ENCODE measurements around the gene KCNRG.
"Not testable (repeated sequence)": the region's sequence is repeated elsewhere in the genome, so short reads cannot be mapped to it uniquely, and the experiment has no call there.

KCNRG gene, protein sequence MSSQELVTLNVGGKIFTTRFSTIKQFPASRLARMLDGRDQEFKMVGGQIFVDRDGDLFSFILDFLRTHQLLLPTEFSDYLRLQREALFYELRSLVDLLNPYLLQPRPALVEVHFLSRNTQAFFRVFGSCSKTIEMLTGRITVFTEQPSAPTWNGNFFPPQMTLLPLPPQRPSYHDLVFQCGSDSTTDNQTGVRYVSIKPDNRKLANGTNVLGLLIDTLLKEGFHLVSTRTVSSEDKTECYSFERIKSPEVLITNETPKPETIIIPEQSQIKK

DNA sequence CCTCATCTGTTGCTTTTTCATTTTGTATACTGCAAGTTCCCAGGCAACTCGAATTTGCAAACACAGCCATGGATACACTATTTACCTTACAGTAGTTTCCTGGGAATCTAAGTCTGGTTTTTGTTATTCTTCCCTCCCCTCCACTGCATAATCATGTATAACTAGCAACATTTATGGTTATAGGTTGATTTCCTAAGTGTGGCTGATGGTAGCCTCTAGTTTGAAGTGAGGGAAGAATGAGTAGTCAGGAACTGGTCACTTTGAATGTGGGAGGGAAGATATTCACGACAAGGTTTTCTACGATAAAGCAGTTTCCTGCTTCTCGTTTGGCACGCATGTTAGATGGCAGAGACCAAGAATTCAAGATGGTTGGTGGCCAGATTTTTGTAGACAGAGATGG lies at the start of gene KCNRG:
TSS of gene KCNRG (plus strand) at position 187 of the 400 bp plus-strand sequence. CDS start at position 237, 50 bp downstream.
- no peak for DNase-seq

DNA sequence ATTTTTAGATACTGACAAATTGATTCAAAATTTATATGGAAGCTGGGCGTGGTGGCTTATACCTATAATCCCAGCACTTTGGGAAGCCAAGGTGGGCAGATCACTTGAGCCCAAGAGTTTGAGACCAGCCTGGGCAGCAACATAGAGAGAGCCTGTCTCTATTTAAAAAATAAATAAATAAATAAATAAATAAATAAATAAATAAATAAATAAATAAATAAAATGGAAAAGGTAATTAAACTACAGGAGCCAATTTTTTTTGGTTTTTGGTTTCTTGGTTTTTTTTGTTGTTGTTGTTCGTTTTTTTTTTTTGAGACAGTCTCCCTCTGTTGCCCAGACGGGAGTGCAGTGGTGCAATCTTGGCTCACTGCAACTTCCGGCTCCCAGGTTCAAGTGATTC lies 47.8 kb upstream of the KCNRG start:
- DNase-seq: no peak

DNA sequence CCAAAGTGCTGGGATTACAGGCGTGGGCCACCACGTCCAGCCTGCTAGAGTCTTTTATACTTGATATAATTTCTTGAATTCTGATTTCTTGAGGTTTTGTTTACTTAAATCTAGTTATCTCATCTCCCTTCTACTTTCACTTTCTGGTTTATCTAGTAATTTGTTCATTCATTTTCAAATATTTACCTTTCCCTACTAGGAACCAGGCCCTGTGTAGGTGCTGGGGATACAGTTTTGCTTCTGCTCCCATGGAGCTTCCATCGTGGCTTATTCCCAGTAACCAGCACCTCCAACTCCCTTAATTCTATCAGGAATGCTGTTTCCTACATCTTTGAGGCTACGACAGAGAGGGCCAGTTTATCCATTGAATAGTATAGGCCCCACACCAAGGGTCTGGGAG lies 42.5 kb upstream of the KCNRG start:
- no peak for DNase-seq

DNA sequence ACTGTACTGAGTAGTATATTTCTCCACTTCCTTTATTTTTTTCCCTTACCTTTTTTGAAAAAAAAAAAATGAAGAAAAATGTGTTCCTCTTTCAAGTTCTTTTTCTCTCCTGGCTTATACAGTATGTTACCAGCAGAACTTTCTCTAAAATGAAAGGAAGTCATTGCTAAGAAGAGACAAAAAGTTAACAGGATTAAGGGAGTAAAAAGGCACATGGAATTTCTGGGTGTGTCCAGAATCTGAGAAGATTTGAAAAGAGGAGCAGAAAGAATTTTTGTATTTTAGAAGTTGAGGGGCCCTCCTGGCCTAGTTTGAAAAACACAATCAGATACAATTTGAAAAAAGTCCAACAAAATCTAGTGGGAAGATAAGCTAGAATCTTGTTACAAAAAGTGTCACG lies 39.4 kb upstream of the KCNRG start:
- no peak for DNase-seq

DNA sequence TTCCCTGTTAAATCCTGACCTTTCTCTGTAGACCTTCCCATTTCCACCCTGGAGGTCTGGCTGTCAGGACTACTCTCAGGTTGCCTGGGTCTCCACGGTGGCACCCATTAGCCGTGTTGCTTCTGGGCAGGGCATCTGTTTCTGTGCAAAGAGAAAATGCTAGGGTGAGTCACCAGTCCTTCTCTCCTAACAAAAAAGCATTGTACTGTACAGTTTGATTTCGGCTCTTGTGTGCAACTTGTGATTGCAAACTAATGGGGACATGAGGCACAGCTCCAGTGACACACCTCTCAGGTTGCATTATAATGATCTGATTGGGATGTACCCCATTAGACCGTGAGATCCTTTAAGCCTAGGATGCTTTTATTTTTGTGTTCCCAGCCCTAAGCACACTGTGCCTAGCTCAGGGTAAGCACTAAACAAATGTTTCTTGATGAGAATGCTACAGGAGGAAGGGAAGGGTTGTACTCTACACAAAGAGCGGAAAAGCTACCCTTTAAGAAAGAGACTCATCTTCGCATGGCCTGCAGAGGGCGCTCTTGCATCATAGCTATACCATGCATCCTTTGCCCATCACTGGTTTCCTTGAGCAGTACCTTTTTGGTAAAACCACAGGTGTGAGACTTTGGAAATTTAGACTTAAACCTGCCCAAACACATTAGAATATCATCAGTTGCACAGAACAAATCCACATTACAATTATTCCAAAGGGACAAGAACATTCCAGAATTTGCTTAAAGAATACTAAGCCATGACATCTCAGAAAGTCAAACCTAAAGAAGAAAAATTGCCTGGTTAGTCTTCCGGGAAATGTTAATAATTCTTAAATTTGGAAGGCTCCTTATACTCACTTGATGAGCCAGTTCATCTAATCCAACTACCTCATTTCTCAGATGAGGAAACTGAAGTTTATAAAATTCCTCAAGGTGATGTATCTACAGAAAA lies 38.7 kb upstream of the KCNRG start:
- peak; percentile 75 for DNase-seq

DNA sequence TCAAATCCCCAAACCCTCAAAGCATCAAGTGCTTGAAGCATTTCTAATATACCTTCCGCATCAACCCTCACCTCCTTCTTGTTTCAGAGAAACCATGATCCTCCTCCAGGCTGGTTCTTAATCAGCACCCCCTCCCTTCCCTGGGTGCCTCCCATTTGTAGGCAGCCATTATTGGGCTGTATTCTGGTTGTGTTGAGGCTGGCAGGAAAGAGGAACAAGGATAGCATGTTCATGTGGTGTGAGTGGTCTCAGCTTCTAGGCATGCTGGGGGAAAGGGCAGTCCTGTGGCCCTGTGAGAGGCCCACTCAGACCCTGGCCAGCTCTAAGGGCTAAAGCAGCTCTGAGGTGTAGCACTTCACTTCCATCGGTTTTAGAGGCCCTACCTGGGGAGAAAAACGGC lies 37.3 kb upstream of the KCNRG start:
- DNase-seq: no peak

DNA sequence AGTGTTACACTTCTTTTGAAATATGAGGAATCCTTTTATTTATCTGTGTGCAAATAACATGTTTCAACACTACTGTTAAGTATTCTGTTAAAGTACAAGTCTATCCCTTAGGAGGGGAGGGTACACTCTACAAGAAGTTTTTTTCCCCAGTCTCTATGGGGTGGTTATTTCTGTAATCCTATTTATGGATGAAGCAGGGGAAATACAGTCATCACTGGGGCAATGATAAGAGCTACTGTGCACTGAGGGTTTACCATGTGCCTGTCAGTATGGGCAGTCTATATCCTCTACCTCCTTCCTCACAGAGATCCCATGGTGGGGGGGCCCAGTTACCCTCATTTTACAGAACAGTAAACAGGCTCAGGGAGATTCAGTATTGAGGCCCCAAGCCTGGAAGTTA lies 35.0 kb upstream of the KCNRG start:
- DNase-seq: no peak

DNA sequence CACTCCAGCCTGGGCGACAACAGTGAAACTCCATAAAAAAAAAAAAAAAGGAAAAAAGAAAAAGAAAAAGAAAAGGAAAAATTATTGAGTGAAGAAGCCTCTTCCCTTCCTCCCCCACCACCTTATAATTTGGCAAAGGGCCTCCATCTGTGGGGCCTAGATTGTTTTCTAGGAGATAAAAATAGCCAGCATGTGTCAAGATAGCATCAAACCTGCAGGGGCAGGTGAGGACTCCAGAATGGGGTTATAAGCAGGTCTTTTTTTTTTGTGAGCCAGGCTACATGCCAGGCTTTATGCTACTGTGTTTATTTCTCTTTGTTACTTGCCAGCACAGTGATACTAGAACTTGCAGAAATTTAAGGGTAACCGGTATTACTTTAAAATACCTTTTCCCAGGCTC lies 30.1 kb upstream of the KCNRG start:
- DNase-seq: no peak

DNA sequence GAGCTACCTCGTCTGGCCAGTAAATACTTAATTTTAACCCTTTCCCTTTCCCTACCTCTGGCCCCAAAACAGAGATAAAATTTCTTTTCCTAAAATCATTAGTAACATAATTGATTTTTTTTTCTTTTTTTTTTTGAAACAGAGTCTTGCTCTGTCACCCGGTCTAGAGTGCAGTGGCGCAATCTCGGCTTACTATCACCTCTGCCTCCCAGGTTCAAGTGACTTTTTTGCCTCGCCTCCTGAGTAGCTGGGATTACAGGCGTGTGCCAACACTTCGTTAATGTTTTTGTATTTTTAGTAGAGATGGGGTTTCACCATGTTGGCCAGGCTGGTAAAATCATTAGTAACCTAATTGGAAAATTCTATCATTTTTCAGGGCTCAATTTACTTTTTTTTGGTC lies 28.8 kb upstream of the KCNRG start:
- no peak for DNase-seq

DNA sequence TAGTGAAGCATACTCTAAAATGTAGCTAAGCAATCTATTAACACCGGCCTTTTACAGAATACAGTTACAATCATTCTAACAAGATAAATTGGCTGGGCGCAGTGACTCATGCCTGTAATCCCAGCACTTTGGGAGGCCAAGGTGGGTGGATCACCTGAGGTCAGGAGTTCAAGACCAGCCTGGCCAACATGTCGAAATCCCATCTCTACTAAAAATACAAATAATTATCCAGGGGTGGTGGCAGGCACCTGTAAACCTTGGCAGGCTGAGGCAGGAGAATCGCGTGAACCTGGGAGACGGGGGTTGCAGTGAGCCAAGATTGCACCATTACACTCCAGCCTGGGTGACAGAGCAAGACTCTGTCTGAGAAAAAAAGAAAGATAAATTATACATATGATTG lies 24.6 kb upstream of the KCNRG start:
- not testable (repeated sequence) for DNase-seq

DNA sequence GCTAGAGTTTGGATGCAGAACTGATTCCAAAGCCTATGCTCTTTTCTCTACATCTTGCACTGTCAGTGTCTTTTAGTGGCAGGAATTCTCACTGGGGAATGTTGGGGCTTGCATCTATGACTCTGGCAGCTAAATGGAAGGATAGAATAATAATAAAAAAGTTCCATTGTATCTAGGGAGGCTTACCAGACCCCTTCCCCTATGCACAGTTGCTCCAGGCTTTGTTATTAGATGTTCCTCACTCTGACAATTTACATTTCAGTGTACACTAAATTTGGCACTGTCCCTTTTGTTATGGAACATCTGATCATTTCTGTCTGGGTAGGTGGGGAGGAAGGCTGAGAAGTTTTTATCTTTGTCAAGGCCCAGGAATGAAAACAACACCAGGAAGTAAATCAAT lies 22.1 kb upstream of the KCNRG start:
- DNase-seq: no peak

DNA sequence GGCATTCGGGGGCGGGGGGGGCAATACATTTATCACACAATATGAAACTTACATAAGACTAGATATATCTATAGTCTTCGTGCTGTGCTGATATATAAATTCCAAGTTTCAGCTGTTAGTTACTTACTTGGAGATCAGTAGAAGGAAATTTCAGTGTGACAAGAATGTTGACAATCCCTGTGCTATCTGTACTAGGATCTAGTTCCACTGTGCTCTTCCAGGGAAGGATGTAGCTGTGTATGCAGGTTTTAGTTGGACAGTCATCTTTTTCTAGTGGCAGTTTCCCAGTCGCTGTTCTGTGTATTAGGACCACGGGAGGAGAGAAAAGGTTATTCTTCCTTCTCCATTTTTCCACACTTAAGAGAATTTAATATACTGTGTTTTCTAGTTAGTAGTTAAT lies 21.6 kb upstream of the KCNRG start:
- DNase-seq: no peak

DNA sequence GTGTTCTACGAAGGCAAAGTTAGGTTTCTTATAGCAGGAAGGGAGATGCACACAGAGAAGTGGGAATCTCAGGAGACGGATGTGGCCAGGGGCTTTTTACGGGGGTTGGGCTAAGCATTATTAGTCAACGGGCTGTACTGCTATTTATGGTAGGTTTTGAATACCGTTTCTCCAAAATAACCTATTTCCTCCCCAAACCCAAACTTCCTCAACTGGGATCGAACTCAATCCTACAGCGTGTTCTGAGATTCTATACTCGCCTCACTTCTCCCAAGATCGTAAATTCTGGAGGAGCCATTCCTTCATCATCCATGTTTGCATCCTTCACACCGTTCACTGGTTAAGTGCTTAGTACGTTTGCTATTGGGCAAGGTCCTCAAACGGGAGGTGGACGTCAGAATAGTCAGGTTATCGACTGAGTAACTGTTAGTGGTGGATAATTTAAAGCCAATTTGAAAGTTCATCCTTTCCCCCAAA lies 19.6 kb upstream of the KCNRG start:
- peak; percentile 3 for DNase-seq

DNA sequence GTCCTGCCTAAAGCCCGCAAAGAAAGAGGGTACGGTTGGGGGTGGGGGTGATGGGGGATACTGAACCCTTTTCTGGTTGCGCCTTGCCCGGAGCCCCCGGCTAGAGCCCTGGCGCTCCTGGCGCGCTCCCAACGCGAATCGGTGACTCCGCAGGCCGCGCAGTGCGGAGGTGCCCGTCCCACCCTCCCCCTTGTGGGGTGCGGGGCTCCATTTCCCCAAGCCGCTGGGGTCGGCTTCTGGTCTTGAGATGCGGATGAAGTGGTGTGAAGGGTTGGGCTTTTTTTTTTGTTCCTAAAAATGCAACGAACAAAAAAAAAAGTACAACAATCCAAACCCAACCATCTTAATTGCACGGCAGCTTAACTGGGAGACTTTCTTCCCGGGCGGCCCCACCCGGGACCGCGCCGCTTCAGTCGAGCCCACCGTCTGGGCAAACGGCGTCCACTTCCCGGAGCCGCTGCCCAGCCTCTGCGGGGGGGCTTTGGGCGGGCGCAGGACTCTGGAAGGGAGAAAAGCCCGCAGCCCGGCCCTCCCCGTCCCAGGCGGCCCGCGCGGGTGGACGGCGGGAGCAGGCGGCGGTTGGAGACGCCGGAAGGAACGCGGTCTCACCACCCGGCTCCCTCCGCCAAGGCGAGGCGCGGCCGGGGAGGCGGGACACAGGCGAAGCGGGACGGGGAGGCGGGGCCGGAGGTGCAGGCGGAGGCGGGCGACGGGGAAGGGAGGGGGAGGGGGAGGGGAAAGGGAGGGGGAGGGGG lies 18.9 kb upstream of the KCNRG start:
- DNase-seq: peak; percentile 91

DNA sequence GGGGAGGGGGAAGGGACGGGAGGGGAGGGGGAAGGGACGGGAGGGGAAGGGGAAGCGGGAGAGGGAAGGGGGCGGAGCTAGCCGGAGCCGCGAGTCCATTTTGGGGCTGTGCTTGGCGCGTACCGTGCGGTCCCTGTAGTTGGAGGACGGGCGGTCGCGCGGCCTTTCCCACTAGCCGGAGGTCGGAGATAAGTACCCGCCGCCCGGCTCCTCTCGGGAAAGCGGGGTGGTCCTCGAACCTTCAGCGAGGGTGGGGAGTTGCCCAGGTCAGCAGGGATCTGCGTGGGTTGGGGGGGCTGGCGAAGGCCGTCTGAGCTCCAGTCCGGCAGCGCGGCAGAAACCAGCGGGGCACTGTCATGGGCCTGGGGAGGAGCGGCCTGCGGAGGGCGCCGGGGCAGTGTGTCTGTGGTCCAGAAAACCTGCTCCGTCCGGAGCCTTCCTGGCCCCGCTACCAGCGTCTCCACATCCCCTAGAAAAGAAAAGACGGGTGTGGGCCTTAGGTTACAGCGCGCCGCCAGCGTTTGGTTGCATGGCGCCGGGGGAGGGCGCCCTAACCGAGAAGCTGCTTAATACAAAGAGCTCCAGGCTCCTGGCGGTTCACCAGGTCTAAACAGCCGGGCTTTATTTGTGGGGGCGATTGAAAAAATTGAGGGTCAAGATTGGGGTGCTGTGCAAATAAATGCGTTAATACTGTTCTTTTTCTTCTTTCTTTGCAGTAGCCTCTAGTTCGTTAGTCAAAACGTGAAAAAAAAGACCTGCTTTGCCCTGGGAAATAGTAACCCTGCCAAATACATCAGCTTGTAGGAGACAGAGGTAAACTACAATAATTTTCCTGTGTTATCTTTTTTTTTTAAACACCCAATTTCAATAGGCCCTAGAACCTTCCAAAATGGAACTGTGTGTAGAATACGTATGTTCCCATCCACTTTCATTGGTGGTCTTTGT lies 18.0 kb upstream of the KCNRG start, which contains the start of gene TRIM13:
TSS of gene TRIM13 (plus strand) at position 92 of the 945 bp plus-strand sequence. CDS start 14,899 bp downstream, outside the sequence.
- DNase-seq: peak; percentile 87

DNA sequence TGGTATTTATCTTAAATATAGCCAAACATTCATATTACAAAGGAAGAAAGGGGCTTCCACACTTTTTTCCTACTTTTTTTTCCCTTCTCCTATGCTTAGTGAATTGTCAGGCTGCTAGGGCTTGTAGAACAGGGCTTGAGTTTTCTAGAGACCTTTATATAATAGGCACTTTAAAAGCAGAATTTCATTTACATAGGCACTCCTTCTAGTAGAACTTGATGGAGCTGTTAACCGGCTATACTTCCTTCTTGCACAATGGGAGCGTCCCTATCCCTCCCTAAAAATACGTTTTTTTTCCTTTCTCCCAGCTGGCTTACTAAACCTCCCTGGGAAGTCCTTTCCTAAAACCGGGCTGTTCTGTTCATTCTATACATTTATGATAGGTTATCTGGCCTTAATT lies 17.3 kb upstream of the KCNRG start:
- DNase-seq: no peak

DNA sequence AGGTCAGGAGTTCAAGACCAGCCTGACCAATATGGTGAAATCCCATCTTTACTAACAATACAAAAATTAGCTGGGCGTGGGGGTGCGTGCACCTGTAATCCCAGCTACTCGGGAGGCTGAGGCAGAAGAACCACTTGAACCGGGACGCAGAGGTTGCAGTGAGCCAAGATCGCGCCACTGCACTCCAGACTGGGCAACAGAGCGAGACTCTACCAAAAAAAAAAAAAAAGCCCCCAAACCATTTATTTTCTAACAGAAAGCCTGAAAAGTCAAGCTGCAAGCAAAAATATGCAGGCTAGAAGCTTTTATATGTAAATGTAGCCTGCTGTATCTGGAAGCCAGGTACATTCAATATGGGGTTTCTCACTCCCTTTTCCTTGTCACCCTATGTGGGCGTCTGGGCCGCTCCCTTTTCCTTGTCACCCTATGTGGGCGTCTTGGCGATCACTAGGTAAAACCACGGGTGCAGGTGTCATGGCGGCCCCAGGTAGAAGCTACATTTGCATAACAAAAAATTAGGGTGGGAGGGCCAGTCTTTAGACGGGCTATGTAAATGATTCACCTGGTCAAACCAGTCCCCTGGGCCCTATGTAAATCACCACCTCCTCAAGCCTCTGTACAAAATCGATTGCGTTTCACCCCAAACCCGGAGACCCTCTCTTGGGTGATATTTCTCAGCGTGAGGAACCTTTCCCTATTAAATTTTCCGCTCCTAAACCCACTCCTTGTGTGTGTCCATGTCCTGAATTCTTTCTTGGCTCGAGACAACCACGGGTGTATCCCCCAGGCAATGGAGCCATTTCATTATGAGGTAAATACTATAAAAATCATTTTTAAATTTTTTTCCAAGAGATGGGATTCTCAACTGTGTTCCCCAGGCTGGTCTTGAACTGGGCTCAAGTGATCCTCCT lies 16.3 kb upstream of the KCNRG start:
- no peak for DNase-seq

DNA sequence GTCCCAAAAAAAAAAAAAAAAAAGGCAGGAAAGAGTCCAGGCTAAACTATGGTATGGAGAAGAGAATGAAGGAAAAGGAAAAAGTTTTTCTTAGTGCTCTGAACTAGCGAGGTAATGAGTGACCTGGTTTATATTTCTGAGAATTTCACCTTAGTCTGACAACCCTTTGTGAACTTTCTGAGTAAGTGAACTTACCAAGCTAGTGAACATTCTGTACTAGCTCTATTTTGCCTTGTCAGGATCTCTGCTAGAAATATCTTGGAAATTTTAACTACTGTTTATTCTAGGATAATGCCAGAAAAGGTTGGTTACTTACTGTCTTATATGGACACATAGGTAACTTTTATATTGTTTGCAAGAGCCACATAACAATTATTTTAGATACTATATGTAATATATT lies 14.0 kb upstream of the KCNRG start:
- no peak for DNase-seq

DNA sequence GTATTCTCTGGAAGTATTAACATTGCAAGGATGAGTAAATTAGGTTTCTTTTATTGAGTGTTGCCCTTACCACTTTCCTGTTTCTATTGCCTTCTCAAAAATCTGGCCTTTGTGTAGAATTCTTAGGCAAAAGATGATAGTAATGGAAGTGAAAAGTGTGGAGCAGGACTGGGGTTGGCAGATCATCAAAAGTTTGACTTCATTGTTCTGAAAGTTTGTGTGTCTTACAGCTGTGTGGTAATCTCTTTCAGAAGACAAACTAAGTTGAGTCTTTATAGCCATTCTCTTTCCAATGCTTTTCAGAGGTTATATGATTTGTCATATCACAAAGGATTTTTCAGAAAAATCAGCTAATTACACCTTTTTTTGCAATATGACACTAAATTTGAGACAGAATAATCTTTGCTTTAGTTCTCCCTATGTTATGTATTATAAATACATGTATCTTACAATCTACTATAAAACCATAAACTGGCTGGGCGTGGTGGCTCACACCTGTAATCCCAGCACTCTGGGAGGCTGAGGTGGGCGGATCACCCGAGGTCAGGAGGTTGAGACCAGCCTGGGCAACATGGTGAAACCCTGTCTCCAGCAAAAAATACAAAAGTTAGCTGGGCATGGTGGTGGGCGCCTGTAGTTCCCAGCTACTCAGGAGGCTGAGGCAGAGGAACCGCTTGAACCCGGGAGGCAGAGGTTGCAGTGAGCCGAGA lies 8.7 kb upstream of the KCNRG start:
- DNase-seq: no peak

DNA sequence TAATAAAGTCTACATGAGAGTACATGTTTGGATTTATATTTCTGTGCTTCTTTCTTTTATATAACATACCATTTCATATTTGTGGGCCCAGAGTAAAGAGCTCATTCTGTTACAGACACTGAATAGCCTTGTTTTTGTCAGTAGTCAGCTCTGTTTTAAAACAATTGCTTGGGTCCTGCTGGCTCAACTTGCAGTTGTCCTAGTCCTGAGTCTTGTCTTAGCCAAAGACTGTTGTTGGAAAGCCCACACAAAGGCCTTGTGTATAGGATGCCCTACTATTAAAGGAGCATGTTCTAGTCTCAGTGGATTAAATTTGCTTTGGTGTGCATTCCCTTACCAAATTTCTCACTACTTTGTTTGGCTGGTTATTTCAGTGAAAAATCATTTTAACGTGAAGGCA lies 3.8 kb upstream of the KCNRG start:
- DNase-seq: no peak
